ENCODE results near the gene ATP7B. TPM values are rescaled to one million over a fixed set of nuclear protein-coding genes. Genes with fewer than 3 reads are reported as not detected.

ATP7B gene
- total RNA-seq, 1 donor from 2014 or later, result 3.9 TPM

- no peak overlapping the region for H3K4me3 ChIP-seq (ENCODE audit: low read depth, low read length)
- no peak for FAIRE-seq
- no peak for DNase-seq (ENCODE audit: low read depth)
- H3K27me3 ChIP-seq (ENCODE audit: control insufficient read depth, insufficient read depth, low read length), result peaks cover 2% of the 10 kb centered on the region
- no peaks in the 10 kb centered on the region for H3K36me3 ChIP-seq (ENCODE audit: control insufficient read depth, insufficient read depth, low read length)
- TF ChIP-seq CTCF (IDR thresholded peaks at IDR 0.05; ENCODE audit: insufficient read depth, low read length, severe bottlenecking), result no peak
Observed at GRCh38 chr13:51956717-51957116, 54.5 kb downstream of the ATP7B start.

GRCh38 chr13:51955816-51956603 is 55.2 kb downstream of the ATP7B start:
- Histone ChIP-seq H3K4me3 (ENCODE audit: low read depth, low read length) (no peak overlapping the region), H3K36me3 (ENCODE audit: control insufficient read depth, insufficient read depth, low read length) (no peaks in the 10 kb centered on the region), H3K27me3 (ENCODE audit: control insufficient read depth, insufficient read depth, low read length) (peaks cover 6% of the 10 kb centered on the region)
- DNase-seq (ENCODE audit: low read depth) (no peak), FAIRE-seq (no peak)
- TF ChIP-seq CTCF (IDR thresholded peaks at IDR 0.05; ENCODE audit: insufficient read depth, low read length, severe bottlenecking), result no peak

GRCh38 chr13:51955281-51955771 is 55.9 kb downstream of the ATP7B start:
- Histone ChIP-seq H3K27me3 (ENCODE audit: control insufficient read depth, insufficient read depth, low read length) (peaks cover 10% of the 10 kb centered on the region), H3K36me3 (ENCODE audit: control insufficient read depth, insufficient read depth, low read length) (no peaks in the 10 kb centered on the region), H3K4me3 (ENCODE audit: low read depth, low read length) (no peak overlapping the region)
- TF ChIP-seq CTCF (IDR thresholded peaks at IDR 0.05; ENCODE audit: insufficient read depth, low read length, severe bottlenecking), result no peak
- DNase-seq (ENCODE audit: low read depth) (peak; percentile 53), FAIRE-seq (no peak)

GRCh38 chr13:51953347-51954195 is 57.7 kb downstream of the ATP7B start:
- no peak for TF ChIP-seq CTCF (IDR thresholded peaks at IDR 0.05; ENCODE audit: insufficient read depth, low read length, severe bottlenecking)
- Histone ChIP-seq H3K4me3 (ENCODE audit: low read depth, low read length) (no peak overlapping the region), H3K36me3 (ENCODE audit: control insufficient read depth, insufficient read depth, low read length) (no peaks in the 10 kb centered on the region), H3K27me3 (ENCODE audit: control insufficient read depth, insufficient read depth, low read length) (peaks cover 10% of the 10 kb centered on the region)
- no peak for DNase-seq (ENCODE audit: low read depth)
- FAIRE-seq, result no peak

- Histone ChIP-seq H3K27me3 (ENCODE audit: control insufficient read depth, insufficient read depth, low read length) (peaks cover 10% of the 10 kb centered on the region), H3K36me3 (ENCODE audit: control insufficient read depth, insufficient read depth, low read length) (no peaks in the 10 kb centered on the region), H3K4me3 (ENCODE audit: low read depth, low read length) (no peak overlapping the region)
- TF ChIP-seq CTCF (IDR thresholded peaks at IDR 0.05; ENCODE audit: insufficient read depth, low read length, severe bottlenecking), result no peak
- peak; percentile 75 for FAIRE-seq
- DNase-seq (ENCODE audit: low read depth), result no peak
Observed at GRCh38 chr13:51950722-51951121, 60.5 kb downstream of the ATP7B start.

Data from bronchial epithelial cell (primary cell).